ENCODE measurements around the gene MIS12.

DNA sequence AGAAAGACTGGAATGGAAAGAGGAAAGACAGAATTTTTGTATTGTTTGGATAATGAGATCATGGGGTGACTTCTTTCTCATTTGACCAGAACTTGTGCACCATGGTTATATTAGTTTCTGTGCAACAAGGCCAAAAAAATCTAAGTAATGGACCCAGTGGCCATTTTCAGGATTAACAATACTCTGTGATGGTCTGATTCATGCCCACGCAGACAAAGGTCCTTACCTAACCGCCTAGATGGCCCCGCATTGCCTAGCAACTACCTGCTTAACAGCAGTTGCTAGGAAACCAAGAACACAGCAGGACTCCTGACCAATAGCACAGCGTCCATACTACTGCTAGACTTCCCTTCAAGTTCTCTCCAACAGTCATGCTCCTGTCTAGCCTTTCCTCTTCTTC is 22.4 kb downstream of the MIS12 start:
- TF ChIP-seq CTCF (IDR thresholded peaks at IDR 0.05; ENCODE audit: low read depth, low read length), result no peak
- no peak for TF ChIP-seq EZH2phosphoT487 (IDR thresholded peaks at IDR 0.05; ENCODE audit: low read depth)

Measured in OCI-LY3 (cell line).